GM20000 (cell line): ENCODE measurements around the gene TUFT1.
"Not testable (repeated sequence)": the region's sequence is repeated elsewhere in the genome, so short reads cannot be mapped to it uniquely, and the experiment has no call there.

Source experiments
- DNase-seq: peaks from one replicate; pipeline ENCODE4 v3.0.0; 2012; ENCODE audit warnings: low spot score
- CTCF ChIP-seq: IDR thresholded peaks from 2 replicates; pipeline ENCODE4 v1.5.1; 2012; ENCODE audit warnings: mild to moderate bottlenecking, control low read depth; ENCODE audit errors: extremely low read depth, missing control alignments

TUFT1 gene

GRCh38 chr1:151519667-151520066 is 20.4 kb upstream of the TUFT1 start:
- TF ChIP-seq CTCF = no peak
- DNase-seq = no peak

GRCh38 chr1:151520359-151520758 is 19.8 kb upstream of the TUFT1 start:
- peak; percentile 34 for DNase-seq
- peak; percentile 31 for TF ChIP-seq CTCF

- not testable (repeated sequence) for DNase-seq
Observed at GRCh38 chr1:151522427-151522826, 17.7 kb upstream of the TUFT1 start.

- TF ChIP-seq CTCF = no peak
- no peak for DNase-seq
Observed at GRCh38 chr1:151523326-151523725, 16.8 kb upstream of the TUFT1 start.

GRCh38 chr1:151524736-151525135 is 15.4 kb upstream of the TUFT1 start:
- no peak for TF ChIP-seq CTCF
- no peak for DNase-seq

- TF ChIP-seq CTCF = no peak
- no peak for DNase-seq
Observed at GRCh38 chr1:151526735-151527525, 13.2 kb upstream of the TUFT1 start.

- TF ChIP-seq CTCF = no peak
- no peak for DNase-seq
Observed at GRCh38 chr1:151529211-151529702, 10.9 kb upstream of the TUFT1 start.

GRCh38 chr1:151529781-151530180 is 10.3 kb upstream of the TUFT1 start:
- DNase-seq = no peak
- no peak for TF ChIP-seq CTCF
